Mucosa of rectum (tissue), 2 donors: Measurements from ENCODE around the gene PORCN.

Experiments
- H3K27ac ChIP-seq, 2 donors: one replicate each; pipeline ENCODE4 v1.7.0; 2013; ENCODE audit warnings: inconsistent platforms in 2 of 2, low read depth in 2 of 2, low read length in 2 of 2
- H3K27me3 ChIP-seq, 2 donors: one replicate each; pipeline ENCODE4 v1.7.0; 2013; ENCODE audit warnings: low read length in 2 of 2; ENCODE audit not compliant: control insufficient read depth in 2 of 2, insufficient read depth in 2 of 2
- H3K36me3 ChIP-seq, 2 donors: one replicate each; pipeline ENCODE4 v1.7.0; 2013; ENCODE audit warnings: low read length in 2 of 2; ENCODE audit not compliant: control insufficient read depth in 2 of 2, insufficient read depth in 2 of 2
- H3K4me1 ChIP-seq, 2 donors: one replicate each; pipeline ENCODE4 v1.7.0; 2013; ENCODE audit warnings: low read length in 2 of 2, mild to moderate bottlenecking in 1 of 2; ENCODE audit not compliant: control insufficient read depth in 2 of 2, insufficient read depth in 2 of 2
- H3K4me3 ChIP-seq, 2 donors: one replicate each; pipeline ENCODE4 v1.7.0; 2013; ENCODE audit warnings: low read length in 2 of 2
- H3K9ac ChIP-seq, 2 donors: one replicate each; pipeline ENCODE4 v1.7.0; 2013; ENCODE audit warnings: low read length in 2 of 2, low read depth in 1 of 2, mild to moderate bottlenecking in 1 of 2
- H3K9me3 ChIP-seq, 2 donors: one replicate each; pipeline ENCODE4 v1.7.0; 2013; ENCODE audit warnings: low read length in 2 of 2; ENCODE audit not compliant: control insufficient read depth in 2 of 2
- donor health status: healthy.
- donor health status: Normal muscosa, but diverticular disease.

The PORCN gene

GRCh38 chrX:48507246-48507645, 1.5 kb upstream of the PORCN start:
- no peaks in the 10 kb centered on the region for H3K36me3 ChIP-seq
- peaks cover 0 to 2% of the 10 kb centered on the region in 2 donors for H3K27me3 ChIP-seq
- H3K9ac ChIP-seq = no peak overlapping the region
- no peak overlapping the region for H3K27ac ChIP-seq
- no peaks in the 10 kb centered on the region for H3K9me3 ChIP-seq
- H3K4me1 ChIP-seq = peaks cover 0 to 4% of the 10 kb centered on the region in 2 donors
- H3K4me3 ChIP-seq = no peak overlapping the region

GRCh38 chrX:48509245-48509590, 426 bp downstream of the PORCN start:
- Histone ChIP-seq H3K27me3 (peaks cover 0 to 3% of the 10 kb centered on the region in 2 donors), H3K4me1 (peaks cover 0 to 4% of the 10 kb centered on the region in 2 donors), H3K27ac (peak overlapping the region in 1 of 2 donors; percentile 72), H3K9ac (peak overlapping the region; percentile 70 to 76), H3K4me3 (peak overlapping the region; percentile 73 to 75), H3K36me3 (no peaks in the 10 kb centered on the region), H3K9me3 (no peaks in the 10 kb centered on the region)

- Histone ChIP-seq H3K27me3 (peaks cover 0 to 3% of the 10 kb centered on the region in 2 donors), H3K9me3 (no peaks in the 10 kb centered on the region), H3K36me3 (no peaks in the 10 kb centered on the region), H3K4me3 (peak overlapping the region; percentile 73 to 75), H3K9ac (peak overlapping the region; percentile 70 to 76), H3K4me1 (peaks cover 0 to 4% of the 10 kb centered on the region in 2 donors), H3K27ac (no peak overlapping the region)
Observed at GRCh38 chrX:48509619-48510018, 827 bp downstream of the PORCN start.

GRCh38 chrX:48511560-48511959, 2.8 kb downstream of the PORCN start:
- Histone ChIP-seq H3K4me3 (no peak overlapping the region), H3K9me3 (no peaks in the 10 kb centered on the region), H3K36me3 (no peaks in the 10 kb centered on the region), H3K4me1 (peaks cover 0 to 4% of the 10 kb centered on the region in 2 donors), H3K27me3 (peaks cover 0 to 3% of the 10 kb centered on the region in 2 donors), H3K9ac (no peak overlapping the region), H3K27ac (no peak overlapping the region)

- Histone ChIP-seq H3K4me3 (no peak overlapping the region), H3K9ac (no peak overlapping the region), H3K36me3 (no peaks in the 10 kb centered on the region), H3K27ac (no peak overlapping the region), H3K9me3 (no peaks in the 10 kb centered on the region), H3K27me3 (peaks cover 0 to 3% of the 10 kb centered on the region in 2 donors), H3K4me1 (peaks cover 0 to 4% of the 10 kb centered on the region in 2 donors)
Observed at GRCh38 chrX:48512371-48512935, 3.7 kb downstream of the PORCN start.

- H3K4me1 ChIP-seq = peaks cover 0 to 4% of the 10 kb centered on the region in 2 donors
- no peak overlapping the region for H3K4me3 ChIP-seq
- H3K9me3 ChIP-seq = no peaks in the 10 kb centered on the region
- no peak overlapping the region for H3K27ac ChIP-seq
- H3K27me3 ChIP-seq = peaks cover 0 to 3% of the 10 kb centered on the region in 2 donors
- no peak overlapping the region for H3K9ac ChIP-seq
- no peaks in the 10 kb centered on the region for H3K36me3 ChIP-seq
Observed at GRCh38 chrX:48513670-48514069, 4.9 kb downstream of the PORCN start.

- H3K4me3 ChIP-seq = no peak overlapping the region
- no peak overlapping the region for H3K9ac ChIP-seq
- no peak overlapping the region for H3K27ac ChIP-seq
- H3K4me1 ChIP-seq = peaks cover 0 to 4% of the 10 kb centered on the region in 2 donors
- H3K9me3 ChIP-seq = no peaks in the 10 kb centered on the region
- H3K36me3 ChIP-seq = no peaks in the 10 kb centered on the region
- peaks cover 0 to 3% of the 10 kb centered on the region in 2 donors for H3K27me3 ChIP-seq
Observed at GRCh38 chrX:48514126-48514806, 5.5 kb downstream of the PORCN start.

GRCh38 chrX:48514868-48515460, 6.2 kb downstream of the PORCN start:
- H3K9ac ChIP-seq = no peak overlapping the region
- H3K27me3 ChIP-seq = peaks cover 0 to 3% of the 10 kb centered on the region in 2 donors
- H3K36me3 ChIP-seq = no peaks in the 10 kb centered on the region
- no peaks in the 10 kb centered on the region for H3K9me3 ChIP-seq
- no peak overlapping the region for H3K27ac ChIP-seq
- H3K4me3 ChIP-seq = no peak overlapping the region
- no peaks in the 10 kb centered on the region for H3K4me1 ChIP-seq

- Histone ChIP-seq H3K4me1 (no peaks in the 10 kb centered on the region), H3K9ac (no peak overlapping the region), H3K36me3 (no peaks in the 10 kb centered on the region), H3K4me3 (no peak overlapping the region), H3K9me3 (no peaks in the 10 kb centered on the region), H3K27me3 (peaks cover 0 to 3% of the 10 kb centered on the region in 2 donors), H3K27ac (no peak overlapping the region)
Observed at GRCh38 chrX:48515842-48516241, 7.0 kb downstream of the PORCN start.

- Histone ChIP-seq H3K9ac (no peak overlapping the region), H3K4me1 (peaks cover 3 to 4% of the 10 kb centered on the region in 2 donors), H3K27ac (no peak overlapping the region), H3K9me3 (no peaks in the 10 kb centered on the region), H3K36me3 (no peaks in the 10 kb centered on the region), H3K27me3 (peaks cover 0 to 3% of the 10 kb centered on the region in 2 donors), H3K4me3 (no peak overlapping the region)
Observed at GRCh38 chrX:48516285-48516684, 7.5 kb downstream of the PORCN start.
